Measurements from ENCODE around the gene PTGDS. TPM values are rescaled to one million over a fixed set of nuclear protein-coding genes. Genes with fewer than 3 reads are reported as not detected.

PTGDS gene
- total and polyA plus RNA-seq, 2 experiments from 2014 or later, result 0.25 TPM; not detected in 1

DNA sequence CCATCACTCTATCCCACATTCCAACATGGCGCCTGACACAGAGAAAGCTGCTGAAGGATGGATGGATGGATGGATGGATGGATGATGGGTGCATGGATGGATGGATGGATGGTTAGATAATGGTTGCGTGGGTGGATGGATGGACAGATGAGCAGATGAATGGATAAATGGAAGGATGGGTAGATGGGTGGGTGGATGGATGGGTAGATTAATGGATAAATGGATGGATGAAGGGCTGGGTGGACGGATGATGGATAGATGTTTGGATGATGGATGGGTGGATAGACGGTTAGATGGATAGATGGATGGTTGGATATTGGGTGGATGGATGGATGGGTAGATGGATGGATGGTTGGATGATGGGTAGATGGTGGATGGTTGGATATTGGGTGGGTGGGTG, 20.7 kb upstream of the PTGDS start:
- H4K20me1 ChIP-seq (ENCODE audit: insufficient read depth), result no peaks in the 10 kb centered on the region
- no peaks in the 10 kb centered on the region; the same call in 1 of the 2 replicates for H3K27me3 ChIP-seq (replicated peaks; ENCODE audit: insufficient read depth)
- H3K79me2 ChIP-seq (ENCODE audit: insufficient read depth), result no peaks in the 10 kb centered on the region
- H3K27ac ChIP-seq, result no peak overlapping the region
- H3K36me3 ChIP-seq (ENCODE audit: low read depth), result no peaks in the 10 kb centered on the region
- no peak overlapping the region for H3K9ac ChIP-seq
- no peak overlapping the region for H3K4me2 ChIP-seq (ENCODE audit: unreplicated experiment)
- no peaks in the 10 kb centered on the region for H3K4me1 ChIP-seq (ENCODE audit: insufficient read depth)
- no peak overlapping the region for H2AFZ ChIP-seq
- in situ Hi-C loops (cut with MboI), result no loop called here
- no peaks in the 10 kb centered on the region for H3F3A ChIP-seq (ENCODE audit: insufficient read depth)
- H3K9me3 ChIP-seq (ENCODE audit: low read depth), result no peaks in the 10 kb centered on the region
- H3K9me2 ChIP-seq (ENCODE audit: insufficient read depth), result no peaks in the 10 kb centered on the region
- 73 to 89% methylated on average over 4 of the region's 4 CpGs for WGBS, 2 experiments (ENCODE audit: low coverage in 1 of 2, low lambda C conversion rate in 2 of 2, missing lambda C conversion rate in 2 of 2)
- DNase-seq, result no peak
- TF ChIP-seq EZH2phosphoT487 (IDR thresholded peaks at IDR 0.05; ENCODE audit: insufficient read depth, low read depth) (no peak), EZH2 (IDR thresholded peaks at IDR 0.05; ENCODE audit: insufficient read depth, poor library complexity, severe bottlenecking) (no peak)
- H3K4me3 ChIP-seq, result no peak overlapping the region

DNA sequence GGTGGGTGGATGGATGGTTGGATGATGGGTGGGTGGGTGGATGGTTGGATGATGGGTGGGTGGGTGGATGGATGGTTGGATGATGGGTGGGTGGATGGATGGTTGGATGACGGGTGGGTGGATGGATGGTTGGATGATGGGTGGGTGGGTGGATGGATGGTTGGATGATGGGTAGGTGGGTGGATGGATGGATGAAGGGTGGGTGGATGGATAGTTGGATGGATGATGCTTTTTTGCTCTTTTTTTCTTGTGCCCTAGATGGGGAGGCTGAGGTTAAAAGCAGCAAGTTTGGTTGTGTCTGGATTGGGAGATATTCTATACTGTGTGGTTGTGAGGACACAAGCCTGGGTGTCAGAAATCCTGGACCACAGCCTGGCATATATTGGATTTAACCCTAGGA, 19.8 kb upstream of the PTGDS start:
- no peak overlapping the region for H3K27ac ChIP-seq
- H3K9me3 ChIP-seq (ENCODE audit: low read depth), result no peaks in the 10 kb centered on the region
- no peaks in the 10 kb centered on the region for H3K79me2 ChIP-seq (ENCODE audit: insufficient read depth)
- DNase-seq, result no peak
- no peaks in the 10 kb centered on the region for H3K36me3 ChIP-seq (ENCODE audit: low read depth)
- no peaks in the 10 kb centered on the region for H3K9me2 ChIP-seq (ENCODE audit: insufficient read depth)
- no peaks in the 10 kb centered on the region for H3F3A ChIP-seq (ENCODE audit: insufficient read depth)
- H3K27me3 ChIP-seq (replicated peaks; ENCODE audit: insufficient read depth), result no peaks in the 10 kb centered on the region; the same call in 1 of the 2 replicates
- 77% methylated on average over 1 of the region's 1 CpG; no CpG with 5 or more reads in 1 of the 2 experiments for WGBS, 2 experiments (ENCODE audit: low coverage in 1 of 2, low lambda C conversion rate in 2 of 2, missing lambda C conversion rate in 2 of 2)
- H3K4me1 ChIP-seq (ENCODE audit: insufficient read depth), result no peaks in the 10 kb centered on the region
- H3K4me2 ChIP-seq (ENCODE audit: unreplicated experiment), result no peak overlapping the region
- in situ Hi-C loops (cut with MboI), result no loop called here
- no peak overlapping the region for H2AFZ ChIP-seq
- H3K9ac ChIP-seq, result no peak overlapping the region
- TF ChIP-seq EZH2phosphoT487 (IDR thresholded peaks at IDR 0.05; ENCODE audit: insufficient read depth, low read depth), result no peak
- TF ChIP-seq EZH2 (IDR thresholded peaks at IDR 0.05; ENCODE audit: insufficient read depth, poor library complexity, severe bottlenecking), result no peak
- H4K20me1 ChIP-seq (ENCODE audit: insufficient read depth), result no peaks in the 10 kb centered on the region
- H3K4me3 ChIP-seq, result no peak overlapping the region

DNA sequence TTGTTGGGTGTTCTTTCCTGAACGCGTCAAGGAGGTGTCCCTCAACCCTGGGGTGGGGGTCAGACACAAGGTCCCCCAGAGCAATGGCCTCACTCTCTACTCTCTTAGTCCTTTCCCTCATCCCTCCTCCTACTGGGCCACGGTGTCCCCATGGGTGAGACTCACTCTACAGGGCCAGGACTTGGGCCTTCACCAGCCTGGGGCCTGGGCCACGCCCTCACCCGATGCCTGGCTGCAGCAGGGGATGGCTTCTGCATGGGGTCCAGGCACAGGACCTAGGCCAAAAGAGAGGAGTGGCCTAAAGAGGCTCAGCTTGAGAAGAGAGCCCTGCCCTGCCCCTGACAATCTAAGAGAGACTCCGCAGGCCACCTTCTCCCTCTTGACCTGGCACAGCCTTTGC, 19.4 kb upstream of the PTGDS start:
- H4K20me1 ChIP-seq (ENCODE audit: insufficient read depth), result no peaks in the 10 kb centered on the region
- no peak for DNase-seq
- no peaks in the 10 kb centered on the region for H3F3A ChIP-seq (ENCODE audit: insufficient read depth)
- no peaks in the 10 kb centered on the region for H3K4me1 ChIP-seq (ENCODE audit: insufficient read depth)
- no peaks in the 10 kb centered on the region; the same call in 1 of the 2 replicates for H3K27me3 ChIP-seq (replicated peaks; ENCODE audit: insufficient read depth)
- H2AFZ ChIP-seq, result no peak overlapping the region
- no peak overlapping the region for H3K27ac ChIP-seq
- H3K9ac ChIP-seq, result no peak overlapping the region
- in situ Hi-C loops (cut with MboI), result no loop called here
- H3K9me2 ChIP-seq (ENCODE audit: insufficient read depth), result no peaks in the 10 kb centered on the region
- H3K36me3 ChIP-seq (ENCODE audit: low read depth), result no peaks in the 10 kb centered on the region
- no peak overlapping the region for H3K4me3 ChIP-seq
- H3K79me2 ChIP-seq (ENCODE audit: insufficient read depth), result no peaks in the 10 kb centered on the region
- WGBS, 2 experiments (ENCODE audit: low coverage in 1 of 2, low lambda C conversion rate in 2 of 2, missing lambda C conversion rate in 2 of 2), result 82 to 83% methylated on average over 6 of the region's 6 CpGs
- H3K9me3 ChIP-seq (ENCODE audit: low read depth), result no peaks in the 10 kb centered on the region
- H3K4me2 ChIP-seq (ENCODE audit: unreplicated experiment), result no peak overlapping the region
- TF ChIP-seq EZH2phosphoT487 (IDR thresholded peaks at IDR 0.05; ENCODE audit: insufficient read depth, low read depth), result no peak
- TF ChIP-seq EZH2 (IDR thresholded peaks at IDR 0.05; ENCODE audit: insufficient read depth, poor library complexity, severe bottlenecking), result no peak

DNA sequence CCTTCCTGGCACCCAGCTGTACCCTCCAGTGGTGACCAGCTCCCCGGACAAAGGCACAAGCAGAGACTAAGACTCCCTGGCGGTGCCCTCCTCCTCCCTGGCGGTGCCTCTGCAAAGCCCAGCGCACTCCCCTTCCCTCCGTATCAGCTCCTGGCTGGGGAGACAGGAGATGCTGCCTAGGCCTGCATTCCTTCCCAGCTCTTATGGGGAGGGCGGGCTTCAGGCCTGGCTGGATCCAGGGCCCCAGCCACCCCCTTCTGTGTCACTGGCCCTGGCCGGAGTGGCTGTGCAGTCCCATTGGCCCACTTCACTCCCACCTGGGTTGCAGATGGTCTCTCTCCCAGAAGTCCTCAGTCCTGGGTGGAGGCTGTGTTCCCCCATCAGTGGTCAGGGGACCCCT, 18.8 kb upstream of the PTGDS start:
- Histone ChIP-seq H3K9ac (no peak overlapping the region), H2AFZ (no peak overlapping the region), H3K79me2 (ENCODE audit: insufficient read depth) (no peaks in the 10 kb centered on the region), H3K27ac (no peak overlapping the region), H4K20me1 (ENCODE audit: insufficient read depth) (no peaks in the 10 kb centered on the region), H3K4me3 (no peak overlapping the region), H3F3A (ENCODE audit: insufficient read depth) (no peaks in the 10 kb centered on the region), H3K36me3 (ENCODE audit: low read depth) (no peaks in the 10 kb centered on the region), H3K4me2 (ENCODE audit: unreplicated experiment) (no peak overlapping the region), H3K27me3 (replicated peaks; ENCODE audit: insufficient read depth) (no peaks in the 10 kb centered on the region; the same call in 1 of the 2 replicates), H3K9me3 (ENCODE audit: low read depth) (no peaks in the 10 kb centered on the region), H3K4me1 (ENCODE audit: insufficient read depth) (no peaks in the 10 kb centered on the region), H3K9me2 (ENCODE audit: insufficient read depth) (no peaks in the 10 kb centered on the region)
- DNase-seq, result no peak
- no peak for TF ChIP-seq EZH2phosphoT487 (IDR thresholded peaks at IDR 0.05; ENCODE audit: insufficient read depth, low read depth)
- TF ChIP-seq EZH2 (IDR thresholded peaks at IDR 0.05; ENCODE audit: insufficient read depth, poor library complexity, severe bottlenecking), result no peak
- WGBS, 2 experiments (ENCODE audit: low coverage in 1 of 2, low lambda C conversion rate in 2 of 2, missing lambda C conversion rate in 2 of 2), result 85 to 92% methylated on average over 7 of the region's 7 CpGs
- in situ Hi-C loops (cut with MboI), result no loop called here
